Retinal pigment epithelial cell (primary cell): Measurements from ENCODE around the gene RASAL2.

ENCODE experiments used
- DNase-seq: peaks from one replicate; pipeline ENCODE4 v3.0.0-alpha.2; 2010; ENCODE audit warnings: low read depth
- H3K4me3 ChIP-seq: 2 replicates; pipeline ENCODE4 v1.5.1; 2011; ENCODE audit warnings: mild to moderate bottlenecking, low read length, control low read depth, moderate library complexity
- CTCF ChIP-seq: conservative IDR thresholded peaks from 2 replicates; pipeline ENCODE4 v1.5.1; 2011; ENCODE audit warnings: low read depth, low read length, control low read depth, inconsistent platforms

Gene RASAL2

GRCh38 chr1:178465011-178465410 lies 371.1 kb downstream of the RASAL2 start:
- no peak for TF ChIP-seq CTCF

GRCh38 chr1:178467837-178468236 lies 373.9 kb downstream of the RASAL2 start:
- no peak overlapping the region for H3K4me3 ChIP-seq
- TF ChIP-seq CTCF: no peak
- DNase-seq: no peak

More at GRCh38 chr1:178465011-178465410, 371.1 kb downstream of the RASAL2 start:
- peak; percentile 54 for DNase-seq
- H3K4me3 ChIP-seq: no peak overlapping the region

GRCh38 chr1:178470411-178470960 lies 376.6 kb downstream of the RASAL2 start:
- TF ChIP-seq CTCF: no peak
- H3K4me3 ChIP-seq: no peak overlapping the region
- no peak for DNase-seq

GRCh38 chr1:178472531-178472930 lies 378.6 kb downstream of the RASAL2 start:
- TF ChIP-seq CTCF: no peak
- H3K4me3 ChIP-seq: no peak overlapping the region
- DNase-seq: no peak

- no peak for DNase-seq
- no peak for TF ChIP-seq CTCF
- no peak overlapping the region for H3K4me3 ChIP-seq
These were observed 383.5 kb downstream of the RASAL2 start for GRCh38 chr1:178477373-178477772.

GRCh38 chr1:178477841-178478240 lies 383.9 kb downstream of the RASAL2 start:
- no peak for TF ChIP-seq CTCF

GRCh38 chr1:178483251-178483957 lies 389.5 kb downstream of the RASAL2 start:
- no peak for TF ChIP-seq CTCF
- no peak for DNase-seq
- H3K4me3 ChIP-seq: no peak overlapping the region

More at GRCh38 chr1:178477841-178478240, 383.9 kb downstream of the RASAL2 start:
- no peak for DNase-seq
- H3K4me3 ChIP-seq: no peak overlapping the region
